HepG2 (cell line): ENCODE data around the gene HID1.

Experiments used
- CBX5 ChIP-seq: sonication (generic); formaldehyde crosslinking; IDR thresholded peaks from 2 replicates; pipeline ENCODE4 v1.4.0; 2020; ENCODE audit warnings: missing genetic modification reagents, borderline replicate concordance
- ZNF550 ChIP-seq: sonication (generic); formaldehyde crosslinking; IDR thresholded peaks from 2 replicates; pipeline ENCODE4 v1.4.0; 2020; ENCODE audit warnings: mild to moderate bottlenecking, missing genetic modification reagents, borderline replicate concordance
- ZNF790 ChIP-seq: sonication (generic); formaldehyde crosslinking; IDR thresholded peaks from 2 replicates; pipeline ENCODE4 v1.8.0; 2022; ENCODE audit warnings: missing genetic modification reagents, mild to moderate bottlenecking, borderline replicate concordance

DNA sequence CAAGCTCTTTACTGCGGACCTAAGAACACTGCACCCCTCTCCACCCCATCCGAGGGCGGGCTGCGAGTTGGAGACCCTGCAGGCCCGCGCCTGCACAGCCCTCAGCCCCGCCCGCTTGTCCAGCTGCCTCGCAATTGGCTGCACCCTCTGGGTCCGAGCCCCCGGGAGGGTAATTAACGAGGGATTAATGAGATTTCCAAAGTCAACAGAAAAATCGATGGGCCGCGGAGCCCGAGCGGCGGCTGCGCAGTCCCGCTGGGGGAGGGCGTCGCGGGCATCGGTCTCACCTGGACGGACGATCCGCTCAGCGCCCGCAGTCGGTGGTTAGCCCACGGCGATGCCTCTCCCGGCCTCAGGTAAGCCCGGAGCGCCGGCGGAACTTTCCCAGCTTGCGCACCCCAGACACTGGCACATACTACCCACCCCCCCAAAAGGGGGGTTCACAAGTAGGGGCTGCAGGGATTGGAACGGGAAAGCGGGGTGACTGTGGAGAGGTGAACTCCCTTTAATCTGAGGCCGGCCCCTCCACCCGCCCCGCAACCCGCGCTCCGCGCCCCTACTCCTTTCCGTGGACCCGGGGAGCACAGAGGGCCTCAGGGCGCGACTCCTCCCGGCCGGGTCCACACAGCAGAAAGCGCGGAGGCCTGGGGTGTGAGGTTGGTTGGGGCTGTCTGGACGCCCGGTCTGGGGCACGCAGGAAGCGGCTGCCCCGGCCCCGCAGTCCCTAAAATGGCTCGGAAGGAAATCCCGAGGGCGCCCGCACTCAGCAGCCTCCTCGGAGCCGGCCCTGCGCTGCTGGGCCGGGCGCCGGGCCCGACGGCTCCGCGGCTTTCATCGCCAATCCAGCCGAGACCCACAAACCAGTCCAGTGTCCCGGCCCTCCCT lies 36.7 kb downstream of the HID1 start, which contains the start of gene OTOP3:
- TF ChIP-seq CBX5 (CRISPR knock-in tag) (no peak), ZNF550 (CRISPR knock-in tag) (no peak), ZNF790 (CRISPR knock-in tag) (no peak)
